ENCODE results near the gene TNRC6B. TPM values are rescaled to one million over a fixed set of nuclear protein-coding genes. Genes with fewer than 3 reads are reported as not detected.

TNRC6B gene
- polyA plus RNA-seq, 1 donor (not counting 4 experiments of a cell fraction or from before 2014, with no cell fraction given), result 5.6 TPM

DNA sequence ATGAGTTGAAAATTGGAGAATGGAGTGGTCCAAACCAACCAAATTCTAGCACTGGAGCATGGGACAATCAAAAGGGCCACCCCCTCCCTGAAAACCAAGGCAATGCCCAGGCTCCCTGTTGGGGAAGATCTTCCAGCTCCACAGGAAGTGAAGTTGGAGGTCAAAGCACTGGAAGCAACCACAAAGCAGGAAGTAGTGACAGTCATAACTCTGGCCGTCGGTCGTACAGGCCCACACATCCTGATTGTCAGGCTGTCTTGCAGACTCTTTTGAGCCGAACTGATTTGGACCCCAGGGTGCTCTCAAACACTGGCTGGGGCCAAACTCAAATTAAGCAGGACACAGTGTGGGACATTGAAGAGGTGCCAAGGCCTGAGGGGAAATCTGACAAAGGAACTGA, 88.1 kb downstream of the TNRC6B start:
- DNase-seq (ENCODE audit: low read depth, low spot score), result no peak
- TF ChIP-seq CTCF (optimal IDR thresholded peaks at IDR 0.05 in 1 of 3, IDR thresholded peaks at IDR 0.05 in 1 of 3, conservative IDR thresholded peaks at IDR 0.05 in 1 of 3; ENCODE audit: extremely low read depth in 1 of 3, insufficient read depth in 2 of 3, low read length in 3 of 3) (no peak), EZH2 (IDR thresholded peaks at IDR 0.05; ENCODE audit: low read length) (no peak)
- no peak overlapping the region for H3K4me2 ChIP-seq (ENCODE audit: control insufficient read depth, extremely low read depth, insufficient read depth, low read depth, low read length)
- no peaks in the 10 kb centered on the region for H3K4me1 ChIP-seq (ENCODE audit: control insufficient read depth, extremely low read depth, insufficient read depth, low read length)
- dilution Hi-C loops (cut with MboI; ENCODE audit: extremely low pct_ligation_motif_present, low sequenced_read_pairs), result no loop called here
- H4K20me1 ChIP-seq (ENCODE audit: control insufficient read depth, extremely low read depth, insufficient read depth, low read length), result no peaks in the 10 kb centered on the region
- H3K27me3 ChIP-seq (ENCODE audit: control insufficient read depth, extremely low read depth, insufficient read depth, low read length), result no peaks in the 10 kb centered on the region
- FAIRE-seq, result no peak
- H3K27ac ChIP-seq (ENCODE audit: control insufficient read depth, insufficient read depth, low read length), result no peak overlapping the region
- H3K36me3 ChIP-seq (ENCODE audit: control insufficient read depth in 2 of 2, extremely low read depth in 1 of 2, insufficient read depth in 2 of 2, low read length in 2 of 2), result peaks cover 8 to 20% of the 10 kb centered on the region in 2 experiments
- H3K4me3 ChIP-seq (ENCODE audit: control insufficient read depth in 2 of 3, extremely low read depth in 1 of 3, insufficient read depth in 2 of 3, low read depth in 1 of 3, low read length in 3 of 3), result no peak overlapping the region
- no peaks in the 10 kb centered on the region for H3K9me1 ChIP-seq (ENCODE audit: control insufficient read depth, extremely low read depth, insufficient read depth, low read length)
- no peak overlapping the region for H3K9ac ChIP-seq (ENCODE audit: control insufficient read depth, extremely low read depth, insufficient read depth, low read length)
- no peak overlapping the region for H2AFZ ChIP-seq (ENCODE audit: control insufficient read depth, low read length)
- H3K9me3 ChIP-seq (ENCODE audit: control insufficient read depth, low read depth, low read length), result no peaks in the 10 kb centered on the region
- H3K79me2 ChIP-seq (ENCODE audit: control insufficient read depth, insufficient read depth, low read length), result peaks cover 2% of the 10 kb centered on the region

DNA sequence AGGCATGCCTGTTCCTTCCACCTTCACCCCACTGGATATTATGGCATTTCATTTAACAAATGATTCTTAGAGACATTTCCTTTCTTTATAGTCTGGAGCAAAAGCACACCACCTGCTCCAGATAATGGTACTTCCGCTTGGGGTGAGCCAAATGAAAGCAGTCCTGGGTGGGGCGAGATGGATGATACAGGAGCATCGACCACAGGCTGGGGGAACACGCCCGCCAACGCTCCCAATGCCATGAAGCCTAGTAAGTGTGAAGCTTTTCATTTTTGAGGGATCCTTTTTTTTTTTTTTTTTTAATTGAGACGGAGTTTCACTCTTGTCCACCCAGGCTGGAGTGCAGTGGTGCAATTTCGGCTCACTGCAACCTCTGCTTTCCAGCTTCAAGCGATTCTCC, 92.3 kb downstream of the TNRC6B start:
- Histone ChIP-seq H3K4me1 (ENCODE audit: control insufficient read depth, extremely low read depth, insufficient read depth, low read length) (no peaks in the 10 kb centered on the region), H3K36me3 (ENCODE audit: control insufficient read depth in 2 of 2, extremely low read depth in 1 of 2, insufficient read depth in 2 of 2, low read length in 2 of 2) (peaks cover 6 to 19% of the 10 kb centered on the region in 2 experiments), H3K9ac (ENCODE audit: control insufficient read depth, extremely low read depth, insufficient read depth, low read length) (no peak overlapping the region), H3K4me2 (ENCODE audit: control insufficient read depth, extremely low read depth, insufficient read depth, low read depth, low read length) (no peak overlapping the region), H3K9me1 (ENCODE audit: control insufficient read depth, extremely low read depth, insufficient read depth, low read length) (no peaks in the 10 kb centered on the region), H3K79me2 (ENCODE audit: control insufficient read depth, insufficient read depth, low read length) (no peaks in the 10 kb centered on the region), H3K9me3 (ENCODE audit: control insufficient read depth, low read depth, low read length) (no peaks in the 10 kb centered on the region), H3K27me3 (ENCODE audit: control insufficient read depth, extremely low read depth, insufficient read depth, low read length) (no peaks in the 10 kb centered on the region), H4K20me1 (ENCODE audit: control insufficient read depth, extremely low read depth, insufficient read depth, low read length) (no peaks in the 10 kb centered on the region), H3K4me3 (ENCODE audit: control insufficient read depth in 2 of 3, extremely low read depth in 1 of 3, insufficient read depth in 2 of 3, low read depth in 1 of 3, low read length in 3 of 3) (no peak overlapping the region), H3K27ac (ENCODE audit: control insufficient read depth, insufficient read depth, low read length) (no peak overlapping the region), H2AFZ (ENCODE audit: control insufficient read depth, low read length) (no peak overlapping the region)
- FAIRE-seq (no peak), DNase-seq (ENCODE audit: low read depth, low spot score) (no peak)
- TF ChIP-seq EZH2 (IDR thresholded peaks at IDR 0.05; ENCODE audit: low read length) (no peak), CTCF (optimal IDR thresholded peaks at IDR 0.05 in 1 of 3, IDR thresholded peaks at IDR 0.05 in 1 of 3, conservative IDR thresholded peaks at IDR 0.05 in 1 of 3; ENCODE audit: extremely low read depth in 1 of 3, insufficient read depth in 2 of 3, low read length in 3 of 3) (no peak)
- dilution Hi-C loops (cut with MboI; ENCODE audit: extremely low pct_ligation_motif_present, low sequenced_read_pairs), result no loop called here

All from keratinocyte (primary cell).